WTC11 (cell line): Measurements from ENCODE around the gene ZNF792.
"Not testable (repeated sequence)": the region's sequence is repeated elsewhere in the genome, so short reads cannot be mapped to it uniquely, and the experiment has no call there.

Source experiments
- TCF7 ChIP-seq: sonication (generic); formaldehyde crosslinking; IDR thresholded peaks from 2 replicates; pipeline ENCODE4 v1.8.0; 2022; ENCODE audit warnings: mild to moderate bottlenecking, low read depth, missing genetic modification reagents, moderate library complexity
- TF ChIP-seq, protein P1 (sequence below): fragments of 200-600 bp; IDR thresholded peaks from 2 replicates; pipeline ENCODE4 v1.8.0; 2022; ENCODE audit warnings: antibody characterized with exemption
- TF ChIP-seq, protein P2 (sequence below): sonication (generic); formaldehyde crosslinking; IDR thresholded peaks from 2 replicates; pipeline ENCODE4 v1.8.1; 2022; ENCODE audit warnings: low read depth, missing genetic modification reagents, borderline replicate concordance

DNA sequence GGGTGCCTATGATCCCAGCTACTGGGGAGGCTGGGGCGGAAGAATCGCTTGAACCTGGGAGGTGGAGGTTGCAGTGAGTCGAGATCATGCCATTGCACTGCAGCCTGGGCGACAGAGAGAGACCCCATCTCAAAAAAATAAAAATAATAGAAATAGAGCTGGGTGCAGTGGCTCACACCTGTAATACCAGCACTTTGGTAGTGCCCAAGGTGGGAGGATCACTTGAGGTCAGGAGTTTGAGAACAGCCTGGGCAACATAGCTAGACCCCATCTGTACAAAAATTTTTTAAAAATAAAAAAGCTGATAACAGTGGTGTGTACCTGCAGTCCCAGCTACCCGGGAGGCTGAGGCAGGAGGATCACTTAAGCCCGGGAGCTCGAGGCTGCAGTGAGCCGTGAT lies 43.4 kb upstream of the ZNF792 start:
- TF ChIP-seq, protein P1, sequence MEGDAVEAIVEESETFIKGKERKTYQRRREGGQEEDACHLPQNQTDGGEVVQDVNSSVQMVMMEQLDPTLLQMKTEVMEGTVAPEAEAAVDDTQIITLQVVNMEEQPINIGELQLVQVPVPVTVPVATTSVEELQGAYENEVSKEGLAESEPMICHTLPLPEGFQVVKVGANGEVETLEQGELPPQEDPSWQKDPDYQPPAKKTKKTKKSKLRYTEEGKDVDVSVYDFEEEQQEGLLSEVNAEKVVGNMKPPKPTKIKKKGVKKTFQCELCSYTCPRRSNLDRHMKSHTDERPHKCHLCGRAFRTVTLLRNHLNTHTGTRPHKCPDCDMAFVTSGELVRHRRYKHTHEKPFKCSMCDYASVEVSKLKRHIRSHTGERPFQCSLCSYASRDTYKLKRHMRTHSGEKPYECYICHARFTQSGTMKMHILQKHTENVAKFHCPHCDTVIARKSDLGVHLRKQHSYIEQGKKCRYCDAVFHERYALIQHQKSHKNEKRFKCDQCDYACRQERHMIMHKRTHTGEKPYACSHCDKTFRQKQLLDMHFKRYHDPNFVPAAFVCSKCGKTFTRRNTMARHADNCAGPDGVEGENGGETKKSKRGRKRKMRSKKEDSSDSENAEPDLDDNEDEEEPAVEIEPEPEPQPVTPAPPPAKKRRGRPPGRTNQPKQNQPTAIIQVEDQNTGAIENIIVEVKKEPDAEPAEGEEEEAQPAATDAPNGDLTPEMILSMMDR, result not testable (repeated sequence)
- not testable (repeated sequence) for TF ChIP-seq TCF7
- TF ChIP-seq, protein P2, sequence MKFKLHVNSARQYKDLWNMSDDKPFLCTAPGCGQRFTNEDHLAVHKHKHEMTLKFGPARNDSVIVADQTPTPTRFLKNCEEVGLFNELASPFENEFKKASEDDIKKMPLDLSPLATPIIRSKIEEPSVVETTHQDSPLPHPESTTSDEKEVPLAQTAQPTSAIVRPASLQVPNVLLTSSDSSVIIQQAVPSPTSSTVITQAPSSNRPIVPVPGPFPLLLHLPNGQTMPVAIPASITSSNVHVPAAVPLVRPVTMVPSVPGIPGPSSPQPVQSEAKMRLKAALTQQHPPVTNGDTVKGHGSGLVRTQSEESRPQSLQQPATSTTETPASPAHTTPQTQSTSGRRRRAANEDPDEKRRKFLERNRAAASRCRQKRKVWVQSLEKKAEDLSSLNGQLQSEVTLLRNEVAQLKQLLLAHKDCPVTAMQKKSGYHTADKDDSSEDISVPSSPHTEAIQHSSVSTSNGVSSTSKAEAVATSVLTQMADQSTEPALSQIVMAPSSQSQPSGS (CRISPR knock-in tag), result not testable (repeated sequence)
